ENCODE measurements around the gene SKP2.
A peak's percentile ranks its signal among the peaks of the same experiment; 100 is the strongest.
"Not testable (repeated sequence)": the region's sequence is repeated elsewhere in the genome, so short reads cannot be mapped to it uniquely, and the experiment has no call there.

The SKP2 gene
- 14.6 to 27.0 (median 21.9) reads per million in 4 donors for total RNA-seq

- peak; percentile 92 to 97 (median 96) for DNase-seq
These were observed at the start of gene SKP2, which contains the start of gene LMBRD2 for GRCh38 chr5:36151434-36152323. TSS of gene SKP2 (plus strand) at chr5:36152111. CDS start at chr5:36152263, 152 bp downstream. TSS of gene LMBRD2 (minus strand) at chr5:36151887. CDS start at chr5:36143349, 8,538 bp downstream.

- DNase-seq = no peak
These were observed 46.1 kb upstream of the SKP2 start for GRCh38 chr5:36105819-36106218.

GRCh38 chr5:36108758-36109460 lies 43.0 kb upstream of the SKP2 start:
- no peak for DNase-seq

GRCh38 chr5:36111238-36111637 lies 40.7 kb upstream of the SKP2 start:
- no peak for DNase-seq

- no peak for DNase-seq
These were observed 26.0 kb upstream of the SKP2 start for GRCh38 chr5:36125868-36126267.

GRCh38 chr5:36128795-36129194 lies 23.1 kb upstream of the SKP2 start:
- no peak for DNase-seq

- not testable (repeated sequence) for DNase-seq
These were observed 22.2 kb upstream of the SKP2 start for GRCh38 chr5:36129666-36130065.

GRCh38 chr5:36133009-36133408 lies 18.9 kb upstream of the SKP2 start:
- DNase-seq = not testable (repeated sequence)

GRCh38 chr5:36135988-36136387 lies 15.9 kb upstream of the SKP2 start:
- DNase-seq = no peak

GRCh38 chr5:36136581-36136980 lies 15.3 kb upstream of the SKP2 start:
- no peak for DNase-seq

- no peak for DNase-seq
These were observed 12.8 kb upstream of the SKP2 start for GRCh38 chr5:36138900-36139683.

GRCh38 chr5:36145311-36145710 lies 6.6 kb upstream of the SKP2 start:
- no peak for DNase-seq

GRCh38 chr5:36146390-36146789 lies 5.5 kb upstream of the SKP2 start:
- DNase-seq = no peak

GRCh38 chr5:36147681-36148080 lies 4.2 kb upstream of the SKP2 start:
- no peak for DNase-seq

- peak in 3 of 5 donors; percentile 13 to 63 (median 22) for DNase-seq
These were observed 1.1 kb upstream of the SKP2 start for GRCh38 chr5:36150676-36151433.

- no peak for DNase-seq
These were observed 700 bp downstream of the SKP2 start for GRCh38 chr5:36152324-36153297.

GRCh38 chr5:36153298-36153677 lies 1.4 kb downstream of the SKP2 start:
- DNase-seq = no peak

- DNase-seq = no peak
These were observed 1.8 kb downstream of the SKP2 start for GRCh38 chr5:36153726-36154125.

GRCh38 chr5:36155291-36155690 lies 3.4 kb downstream of the SKP2 start:
- DNase-seq = no peak

GRCh38 chr5:36156121-36156601 lies 4.2 kb downstream of the SKP2 start:
- DNase-seq = no peak

- no peak for DNase-seq
These were observed 4.7 kb downstream of the SKP2 start for GRCh38 chr5:36156619-36157018.
